Right lung (tissue), 5 donors: Measurements from ENCODE around the gene SLC44A1. TPM values are rescaled to one million over a fixed set of nuclear protein-coding genes. Genes with fewer than 3 reads are reported as not detected.

Experiments used
- DNase-seq, 2 donors: peaks; one replicate each; pipeline ENCODE4 v3.0.0-alpha.2; 2013
- polyA plus RNA-seq, 5 donors: library from polyadenylated mRNA; unstranded; fragments of 120-200 nt; gene quantifications; one replicate each; pipeline versions ENCODE4 v1.2.1 to v1.2.3, GENCODE V29; 2013; ENCODE audit warnings: inconsistent platforms in 1 of 5, low replicate concordance in 1 of 5; ENCODE audit not compliant: insufficient read length in 5 of 5, insufficient read depth in 1 of 5

SLC44A1 gene
- polyA plus RNA-seq, 5 donors = 50.5 to 75.2 (median 74.9) TPM

GRCh38 chr9:105458404-105458803, 214.0 kb downstream of the SLC44A1 start:
- no peak for DNase-seq

- DNase-seq = no peak
Measured at GRCh38 chr9:105459336-105459735, 214.9 kb downstream of the SLC44A1 start.

GRCh38 chr9:105466898-105467455, 222.5 kb downstream of the SLC44A1 start:
- no peak for DNase-seq

GRCh38 chr9:105468875-105469274, 224.4 kb downstream of the SLC44A1 start:
- DNase-seq = no peak

GRCh38 chr9:105473221-105473620, 228.8 kb downstream of the SLC44A1 start:
- no peak for DNase-seq

- DNase-seq = no peak
Measured at GRCh38 chr9:105475302-105475701, 230.9 kb downstream of the SLC44A1 start.

GRCh38 chr9:105479846-105480245, 235.4 kb downstream of the SLC44A1 start:
- no peak for DNase-seq

GRCh38 chr9:105483618-105484017, 239.2 kb downstream of the SLC44A1 start:
- DNase-seq = no peak

- no peak for DNase-seq
Measured at GRCh38 chr9:105484226-105484625, 239.8 kb downstream of the SLC44A1 start.

GRCh38 chr9:105485131-105485530, 240.7 kb downstream of the SLC44A1 start:
- no peak for DNase-seq

Other genes with a start within 250 kb of the SLC44A1 start
- gene FSD1L, start 203.4 kb downstream of the SLC44A1 start, polyA plus RNA-seq = 1 to 10 TPM; 5.2 to 10.0 (median 9.0) TPM